Measurements from ENCODE around the gene CHID1.

CHID1 gene

GRCh38 chr11:825366-826226, 85.0 kb downstream of the CHID1 start:
- Histone ChIP-seq H3K4me1 (ENCODE audit: control insufficient read depth in 1 of 2, insufficient read depth in 2 of 2, low read length in 2 of 2) (peaks cover 59 to 63% of the 10 kb centered on the region in 2 donors), H3K36me3 (ENCODE audit: control insufficient read depth in 1 of 2, insufficient read depth in 2 of 2, low read length in 2 of 2) (peaks cover 0 to 5% of the 10 kb centered on the region in 2 donors), H3K9ac (ENCODE audit: low read depth in 1 of 2, low read length in 2 of 2) (peak overlapping the region; percentile 51 to 54), H3K27me3 (ENCODE audit: control insufficient read depth in 1 of 2, insufficient read depth in 2 of 2, low read length in 2 of 2) (no peaks in the 10 kb centered on the region), H3K9me3 (ENCODE audit: control insufficient read depth in 1 of 2, low read length in 2 of 2) (no peaks in the 10 kb centered on the region), H3K4me3 (ENCODE audit: low read depth in 1 of 2, low read length in 2 of 2) (no peak overlapping the region), H3K27ac (ENCODE audit: low read depth, low read length) (peak overlapping the region; percentile 42)

- Histone ChIP-seq H3K27me3 (ENCODE audit: control insufficient read depth in 1 of 2, insufficient read depth in 2 of 2, low read length in 2 of 2) (no peaks in the 10 kb centered on the region), H3K9ac (ENCODE audit: low read depth in 1 of 2, low read length in 2 of 2) (no peak overlapping the region), H3K36me3 (ENCODE audit: control insufficient read depth in 1 of 2, insufficient read depth in 2 of 2, low read length in 2 of 2) (peaks cover 0 to 5% of the 10 kb centered on the region in 2 donors), H3K4me3 (ENCODE audit: low read depth in 1 of 2, low read length in 2 of 2) (no peak overlapping the region), H3K27ac (ENCODE audit: low read depth, low read length) (no peak overlapping the region), H3K4me1 (ENCODE audit: control insufficient read depth in 1 of 2, insufficient read depth in 2 of 2, low read length in 2 of 2) (peaks cover 59 to 61% of the 10 kb centered on the region in 2 donors), H3K9me3 (ENCODE audit: control insufficient read depth in 1 of 2, low read length in 2 of 2) (no peaks in the 10 kb centered on the region)
Observed at GRCh38 chr11:824942-825341, 85.7 kb downstream of the CHID1 start.

- Histone ChIP-seq H3K27ac (ENCODE audit: low read depth, low read length) (no peak overlapping the region), H3K4me3 (ENCODE audit: low read depth in 1 of 2, low read length in 2 of 2) (no peak overlapping the region), H3K4me1 (ENCODE audit: control insufficient read depth in 1 of 2, insufficient read depth in 2 of 2, low read length in 2 of 2) (peaks cover 55 to 56% of the 10 kb centered on the region in 2 donors), H3K27me3 (ENCODE audit: control insufficient read depth in 1 of 2, insufficient read depth in 2 of 2, low read length in 2 of 2) (no peaks in the 10 kb centered on the region), H3K9me3 (ENCODE audit: control insufficient read depth in 1 of 2, low read length in 2 of 2) (no peaks in the 10 kb centered on the region), H3K36me3 (ENCODE audit: control insufficient read depth in 1 of 2, insufficient read depth in 2 of 2, low read length in 2 of 2) (peaks cover 0 to 5% of the 10 kb centered on the region in 2 donors), H3K9ac (ENCODE audit: low read depth in 1 of 2, low read length in 2 of 2) (no peak overlapping the region)
Observed at GRCh38 chr11:824292-824880, 86.2 kb downstream of the CHID1 start.

GRCh38 chr11:823441-824291, 86.9 kb downstream of the CHID1 start:
- no peak overlapping the region for H3K4me3 ChIP-seq (ENCODE audit: low read depth in 1 of 2, low read length in 2 of 2)
- H3K9ac ChIP-seq (ENCODE audit: low read depth in 1 of 2, low read length in 2 of 2), result no peak overlapping the region
- H3K4me1 ChIP-seq (ENCODE audit: control insufficient read depth in 1 of 2, insufficient read depth in 2 of 2, low read length in 2 of 2), result peaks cover 48 to 53% of the 10 kb centered on the region in 2 donors
- H3K27me3 ChIP-seq (ENCODE audit: control insufficient read depth in 1 of 2, insufficient read depth in 2 of 2, low read length in 2 of 2), result no peaks in the 10 kb centered on the region
- H3K36me3 ChIP-seq (ENCODE audit: control insufficient read depth in 1 of 2, insufficient read depth in 2 of 2, low read length in 2 of 2), result peaks cover 0 to 5% of the 10 kb centered on the region in 2 donors
- H3K9me3 ChIP-seq (ENCODE audit: control insufficient read depth in 1 of 2, low read length in 2 of 2), result no peaks in the 10 kb centered on the region
- no peak overlapping the region for H3K27ac ChIP-seq (ENCODE audit: low read depth, low read length)

- Histone ChIP-seq H3K27ac (ENCODE audit: low read depth, low read length) (peak overlapping the region; percentile 96), H3K27me3 (ENCODE audit: control insufficient read depth in 1 of 2, insufficient read depth in 2 of 2, low read length in 2 of 2) (no peaks in the 10 kb centered on the region), H3K9ac (ENCODE audit: low read depth in 1 of 2, low read length in 2 of 2) (peak overlapping the region; percentile 73 to 76), H3K36me3 (ENCODE audit: control insufficient read depth in 1 of 2, insufficient read depth in 2 of 2, low read length in 2 of 2) (peaks cover 0 to 5% of the 10 kb centered on the region in 2 donors), H3K9me3 (ENCODE audit: control insufficient read depth in 1 of 2, low read length in 2 of 2) (no peaks in the 10 kb centered on the region), H3K4me3 (ENCODE audit: low read depth in 1 of 2, low read length in 2 of 2) (peak overlapping the region; percentile 64 to 87), H3K4me1 (ENCODE audit: control insufficient read depth in 1 of 2, insufficient read depth in 2 of 2, low read length in 2 of 2) (peaks cover 43 to 44% of the 10 kb centered on the region in 2 donors)
Observed at GRCh38 chr11:821512-822371, 88.9 kb downstream of the CHID1 start.

- peaks cover 37 to 38% of the 10 kb centered on the region in 2 donors for H3K4me1 ChIP-seq (ENCODE audit: control insufficient read depth in 1 of 2, insufficient read depth in 2 of 2, low read length in 2 of 2)
- H3K4me3 ChIP-seq (ENCODE audit: low read depth in 1 of 2, low read length in 2 of 2), result peak overlapping the region; percentile 64 to 87
- H3K27ac ChIP-seq (ENCODE audit: low read depth, low read length), result peak overlapping the region; percentile 96
- H3K27me3 ChIP-seq (ENCODE audit: control insufficient read depth in 1 of 2, insufficient read depth in 2 of 2, low read length in 2 of 2), result no peaks in the 10 kb centered on the region
- H3K36me3 ChIP-seq (ENCODE audit: control insufficient read depth in 1 of 2, insufficient read depth in 2 of 2, low read length in 2 of 2), result peaks cover 0 to 5% of the 10 kb centered on the region in 2 donors
- H3K9ac ChIP-seq (ENCODE audit: low read depth in 1 of 2, low read length in 2 of 2), result peak overlapping the region; percentile 73 to 76
- H3K9me3 ChIP-seq (ENCODE audit: control insufficient read depth in 1 of 2, low read length in 2 of 2), result no peaks in the 10 kb centered on the region
Observed at GRCh38 chr11:820655-821511, 89.7 kb downstream of the CHID1 start.

- H3K9ac ChIP-seq (ENCODE audit: low read depth in 1 of 2, low read length in 2 of 2), result peak overlapping the region; percentile 73 to 76
- H3K36me3 ChIP-seq (ENCODE audit: control insufficient read depth in 1 of 2, insufficient read depth in 2 of 2, low read length in 2 of 2), result peaks cover 0 to 5% of the 10 kb centered on the region in 2 donors
- H3K27ac ChIP-seq (ENCODE audit: low read depth, low read length), result peak overlapping the region; percentile 96
- H3K4me3 ChIP-seq (ENCODE audit: low read depth in 1 of 2, low read length in 2 of 2), result peak overlapping the region; percentile 64 to 87
- H3K27me3 ChIP-seq (ENCODE audit: control insufficient read depth in 1 of 2, insufficient read depth in 2 of 2, low read length in 2 of 2), result no peaks in the 10 kb centered on the region
- H3K9me3 ChIP-seq (ENCODE audit: control insufficient read depth in 1 of 2, low read length in 2 of 2), result no peaks in the 10 kb centered on the region
- H3K4me1 ChIP-seq (ENCODE audit: control insufficient read depth in 1 of 2, insufficient read depth in 2 of 2, low read length in 2 of 2), result peaks cover 30% of the 10 kb centered on the region in 2 donors
Observed at GRCh38 chr11:819943-820649, 90.5 kb downstream of the CHID1 start.

- Histone ChIP-seq H3K9me3 (ENCODE audit: control insufficient read depth in 1 of 2, low read length in 2 of 2) (no peaks in the 10 kb centered on the region), H3K27ac (ENCODE audit: low read depth, low read length) (peak overlapping the region; percentile 96), H3K4me1 (ENCODE audit: control insufficient read depth in 1 of 2, insufficient read depth in 2 of 2, low read length in 2 of 2) (peaks cover 28 to 29% of the 10 kb centered on the region in 2 donors), H3K4me3 (ENCODE audit: low read depth in 1 of 2, low read length in 2 of 2) (peak overlapping the region; percentile 75 to 87), H3K9ac (ENCODE audit: low read depth in 1 of 2, low read length in 2 of 2) (peak overlapping the region; percentile 79 to 88), H3K36me3 (ENCODE audit: control insufficient read depth in 1 of 2, insufficient read depth in 2 of 2, low read length in 2 of 2) (peaks cover 0 to 8% of the 10 kb centered on the region in 2 donors), H3K27me3 (ENCODE audit: control insufficient read depth in 1 of 2, insufficient read depth in 2 of 2, low read length in 2 of 2) (no peaks in the 10 kb centered on the region)
Observed at GRCh38 chr11:819129-819931, 91.3 kb downstream of the CHID1 start.

All from duodenal mucosa (tissue), 2 donors.